Endothelial cell of umbilical vein (primary cell): Measurements from ENCODE around the gene MTA1. TPM values are rescaled to one million over a fixed set of nuclear protein-coding genes. Genes with fewer than 3 reads are reported as not detected.

Source experiments
- BruUV-seq: library from RNA; stranded (reverse); fragments of 400-500 nt; replicated peaks from 2 replicates; lab custom pipeline; 2021; lab: Mats Ljungman, UMichigan
- CTCF ChIA-PET: fragments of 300-600, 350-600 bp; sonication (Branson Sonifier 250); formaldehyde crosslinking; loops from one replicate; lab custom pipeline; 2021; ENCODE audit warnings: antibody characterized with exemption, inconsistent platforms; lab: Charles Lee
- POLR2A ChIA-PET: fragments of 300-600, 350-600 bp; sonication (Branson Sonifier 250); formaldehyde crosslinking; loops from one replicate; lab custom pipeline; 2021; ENCODE audit warnings: antibody characterized with exemption, inconsistent platforms; lab: Charles Lee
- DNase-seq: peaks from one replicate; pipeline ENCODE4 v3.0.0-alpha.2; 2011; ENCODE audit warnings: low read depth, low spot score
- FAIRE-seq: peaks from 2 replicates; lab custom pipeline; 2011; peaks lifted over from hg19 to GRCh38; lab: Jason Lieb, UNC
- H2AFZ ChIP-seq: 2 replicates; pipeline ENCODE4 v1.6.0; 2012; ENCODE audit warnings: low read depth, low read length, control low read depth, inconsistent platforms
- H3K27ac ChIP-seq: 2 replicates; pipeline ENCODE4 v1.5.1; 2011; ENCODE audit warnings: low read depth, mild to moderate bottlenecking, control low read depth, low read length, moderate library complexity; ENCODE audit not compliant: insufficient read depth
- H3K27me3 ChIP-seq, 2 experiments: 2 replicates each; pipeline versions ENCODE4 v1.6.0 to v1.6.1; 2011; ENCODE audit warnings: low read length in 2 of 2, mixed read lengths in 1 of 2; ENCODE audit not compliant: control insufficient read depth in 2 of 2, insufficient read depth in 2 of 2
- H3K36me3 ChIP-seq, 2 experiments: 2 replicates in 1 of 2; 3 replicates in 1 of 2; pipeline ENCODE4 v1.5.1; 2011; ENCODE audit warnings: low read length in 2 of 2, mild to moderate bottlenecking in 1 of 2, moderate library complexity in 1 of 2; ENCODE audit not compliant: control insufficient read depth in 2 of 2, insufficient read depth in 2 of 2; ENCODE audit errors: extremely low read depth in 1 of 2
- H3K4me1 ChIP-seq: 3 replicates; pipeline ENCODE4 v1.5.1; 2011; ENCODE audit warnings: mild to moderate bottlenecking, low read length; ENCODE audit not compliant: control insufficient read depth, insufficient read depth; ENCODE audit errors: extremely low read depth
- H3K4me2 ChIP-seq: 2 replicates; pipeline ENCODE4 v1.6.1; 2011; ENCODE audit warnings: low read length, control low read depth, mixed read lengths; ENCODE audit not compliant: insufficient read depth
- H3K4me3 ChIP-seq, 3 experiments: fragments of 200-600 bp in 1 of 3; sonication (generic), shearing (Covaris generic) in 1 of 3; replicated peaks in 1 of 3; 2 replicates each; pipeline ENCODE4 v1.5.1; 2011 to 2016; ENCODE audit warnings: control low read depth in 3 of 3, low read length in 3 of 3, mild to moderate bottlenecking in 2 of 3, inconsistent platforms in 1 of 3, low read depth in 1 of 3, moderate library complexity in 1 of 3; ENCODE audit not compliant: insufficient read depth in 1 of 3
- H3K79me2 ChIP-seq: 2 replicates; pipeline ENCODE4 v1.6.0; 2012; ENCODE audit warnings: low read length, inconsistent platforms; ENCODE audit not compliant: control insufficient read depth, insufficient read depth
- H3K9ac ChIP-seq: replicated peaks from 2 replicates; pipeline ENCODE3; 2011; ENCODE audit warnings: low read length, control low read depth; ENCODE audit not compliant: insufficient read depth; ENCODE audit errors: extremely low read depth
- H3K9me1 ChIP-seq: replicated peaks from 3 replicates; pipeline ENCODE4 v1.6.0; 2011; ENCODE audit warnings: mild to moderate bottlenecking, low read length; ENCODE audit not compliant: control insufficient read depth, insufficient read depth; ENCODE audit errors: extremely low read depth
- H3K9me3 ChIP-seq: replicated peaks from 2 replicates; pipeline ENCODE4 v1.5.1; 2012; ENCODE audit warnings: low read length, inconsistent platforms; ENCODE audit not compliant: control insufficient read depth, insufficient read depth
- H4K20me1 ChIP-seq: replicated peaks from 2 replicates; pipeline ENCODE3; 2011; ENCODE audit warnings: mild to moderate bottlenecking, low read length; ENCODE audit not compliant: control insufficient read depth, insufficient read depth; ENCODE audit errors: extremely low read depth
- FOS ChIP-seq: IDR thresholded peaks from 2 replicates; pipeline ENCODE4 v1.6.1; 2011; ENCODE audit warnings: mild to moderate bottlenecking, low read length, moderate library complexity, borderline replicate concordance; ENCODE audit not compliant: insufficient read depth
- JUN ChIP-seq: IDR thresholded peaks from 2 replicates; pipeline ENCODE4 v1.6.1; 2011; ENCODE audit warnings: borderline replicate concordance, low read depth; ENCODE audit not compliant: insufficient read length, insufficient read depth
- MAX ChIP-seq: IDR thresholded peaks from 2 replicates; pipeline ENCODE4 v1.6.1; 2011; ENCODE audit not compliant: insufficient read depth, insufficient read length
- MYC ChIP-seq: IDR thresholded peaks from one replicate; pipeline ENCODE4 v1.6.1; 2011; ENCODE audit warnings: mild to moderate bottlenecking, low read depth, low read length
- dilution Hi-C: fragments of 300-500 bp; cut with MboI; formaldehyde crosslinking; loops from one replicate; pipeline ENCODE4 v1.15.0; 2019; ENCODE audit warnings: low sequenced_read_pairs; ENCODE audit not compliant: extremely low pct_ligation_motif_present
- intact Hi-C: fragments of 100-400 bp; cut with micrococcal nuclease; formaldehyde crosslinking; loops from one replicate; pipeline ENCODE4 v1.10.0; 2022
- polyA plus RNA-seq, 4 experiments: library from polyadenylated mRNA; depleted of rRNA in 3 of 4; stranded (reverse) in 3 of 4; unstranded in 1 of 4; fragments of >200 nt; gene quantifications; 2 replicates each; pipeline versions ENCODE4 v1.2.1 to v1.2.3, GENCODE V29; 2011 to 2012; ENCODE audit warnings: missing spikeins in 1 of 4
- total RNA-seq: library from RNA; stranded (reverse); gene quantifications from 2 replicates; pipeline ENCODE4 v1.2.3, GENCODE V29; 2021

MTA1 gene
- total and polyA plus RNA-seq, 2 donors (not counting 3 experiments of a cell fraction or from before 2014, with no cell fraction given), result 85.2 to 167 TPM

GRCh38 chr14:105496831-105497591 is 77.4 kb downstream of the MTA1 start:
- Histone ChIP-seq H4K20me1 (no peaks in the 10 kb centered on the region), H3K27me3 (no peaks in the 10 kb centered on the region), H3K4me2 (no peak overlapping the region), H3K79me2 (no peaks in the 10 kb centered on the region), H3K27ac (no peak overlapping the region), H3K36me3 (no peaks in the 10 kb centered on the region), H3K9ac (no peak overlapping the region), H3K9me3 (no peaks in the 10 kb centered on the region), H3K4me1 (no peaks in the 10 kb centered on the region), H2AFZ (no peak overlapping the region), H3K9me1 (no peaks in the 10 kb centered on the region), H3K4me3 (no peak overlapping the region)
- CTCF ChIA-PET, result no interaction called here
- dilution Hi-C loops (no loop called here), intact Hi-C loops (no loop called here)
- DNase-seq (no peak), FAIRE-seq (no peak)
- TF ChIP-seq MYC (no peak), MAX (no peak), JUN (no peak), FOS (no peak)
- no TSS peak for BruUV-seq
- POLR2A ChIA-PET, result no interaction called here

DNA sequence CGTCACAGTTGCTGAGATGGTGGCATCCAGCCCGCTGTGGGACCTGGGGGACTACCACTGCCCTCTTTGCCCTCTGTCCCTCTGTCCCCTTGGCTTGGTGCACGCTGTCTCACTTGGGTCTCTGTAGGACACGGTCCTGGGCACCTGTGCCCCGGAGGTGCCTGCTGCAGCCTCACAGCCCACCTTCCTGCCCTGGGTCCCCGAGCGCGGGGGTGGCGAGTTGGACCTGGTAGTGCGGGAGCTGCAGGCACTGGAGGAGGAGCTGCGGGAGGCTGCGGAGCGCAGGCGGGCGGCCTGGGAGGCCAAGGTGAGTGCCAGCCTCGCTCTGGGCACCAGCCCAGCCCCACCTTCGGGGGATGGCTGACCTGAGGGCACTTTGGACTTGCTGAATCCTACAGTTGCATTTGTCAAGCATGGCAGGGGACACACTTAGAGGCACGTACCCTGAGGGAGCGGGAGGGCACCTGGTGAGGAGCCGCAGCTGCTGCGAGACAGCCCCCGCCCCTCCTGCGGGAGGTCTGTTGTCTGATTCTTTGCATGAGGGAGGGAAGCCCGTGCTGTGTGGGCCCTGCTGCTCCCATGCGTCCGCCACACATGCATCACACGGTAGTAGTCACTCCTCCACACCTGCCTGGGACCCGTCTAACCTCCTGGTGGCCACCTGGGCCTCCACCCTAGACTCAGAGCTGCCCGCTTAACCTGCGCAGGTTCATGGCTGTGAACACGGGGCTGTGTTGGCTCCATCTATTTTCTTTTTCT is 78.2 kb downstream of the MTA1 start:
- CTCF ChIA-PET, result interaction anchor here (1.0 kb wide), 1 partner anchor 30 kb away, joined by 3 read pairs; no protein-coding TSS in a partner anchor
- Histone ChIP-seq H3K4me2 (no peak overlapping the region), H3K9me1 (no peaks in the 10 kb centered on the region), H2AFZ (no peak overlapping the region), H3K4me1 (no peaks in the 10 kb centered on the region), H3K27me3 (no peaks in the 10 kb centered on the region), H3K4me3 (no peak overlapping the region), H3K36me3 (no peaks in the 10 kb centered on the region), H3K9me3 (no peaks in the 10 kb centered on the region), H4K20me1 (no peaks in the 10 kb centered on the region), H3K79me2 (no peaks in the 10 kb centered on the region), H3K9ac (no peak overlapping the region), H3K27ac (no peak overlapping the region)
- no peak for TF ChIP-seq FOS
- TF ChIP-seq MYC, result no peak
- POLR2A ChIA-PET, result no interaction called here
- dilution Hi-C loops, result no loop called here
- FAIRE-seq, result no peak
- intact Hi-C loops, result no loop called here
- no peak for DNase-seq
- no TSS peak for BruUV-seq
